BJ (cell line): ENCODE measurements around the gene HPCAL1. TPM values are rescaled to one million over a fixed set of nuclear protein-coding genes. Genes with fewer than 3 reads are reported as not detected.

Experiments used
- CTCF ChIA-PET: fragments of 350-600 bp; formaldehyde crosslinking; extraction: SDS; loops from one replicate; lab custom pipeline; 2021; ENCODE audit warnings: antibody characterized with exemption, inconsistent platforms; lab: Yijun Ruan, JAX
- POLR2A ChIA-PET: fragments of 300-600 bp; sonication (Branson Sonifier 250); formaldehyde crosslinking; extraction: SDS; loops from one replicate; lab custom pipeline; 2021; ENCODE audit warnings: antibody characterized with exemption; lab: Charles Lee
- DNase-seq: peaks from one replicate; pipeline ENCODE4 v3.0.0-alpha.2; 2011; ENCODE audit warnings: low read depth
- H3K27me3 ChIP-seq: 2 replicates; pipeline ENCODE4 v1.6.0; 2011; ENCODE audit warnings: low read length; ENCODE audit not compliant: control insufficient read depth, insufficient read depth
- H3K36me3 ChIP-seq: 2 replicates; pipeline ENCODE4 v1.5.1; 2011; ENCODE audit warnings: low read length; ENCODE audit not compliant: control insufficient read depth, insufficient read depth
- H3K4me3 ChIP-seq: 2 replicates; pipeline ENCODE4 v1.5.1; 2011; ENCODE audit warnings: low read depth, mild to moderate bottlenecking, control low read depth, low read length
- polyA plus RNA-seq: library from polyadenylated mRNA; depleted of rRNA; stranded (reverse); fragments of >200 nt; gene quantifications from 2 replicates; pipeline ENCODE4 v1.2.3, GENCODE V29; 2011
- TF ChIP-seq, protein P1 (sequence below): IDR thresholded peaks from 2 replicates; pipeline ENCODE4 v1.5.1; 2011; ENCODE audit warnings: low read depth, mild to moderate bottlenecking, control low read depth, inconsistent platforms, low read length, moderate library complexity; ENCODE audit not compliant: insufficient read depth

HPCAL1 gene
- polyA plus RNA-seq, 1 experiment: 17.6 TPM

DNA sequence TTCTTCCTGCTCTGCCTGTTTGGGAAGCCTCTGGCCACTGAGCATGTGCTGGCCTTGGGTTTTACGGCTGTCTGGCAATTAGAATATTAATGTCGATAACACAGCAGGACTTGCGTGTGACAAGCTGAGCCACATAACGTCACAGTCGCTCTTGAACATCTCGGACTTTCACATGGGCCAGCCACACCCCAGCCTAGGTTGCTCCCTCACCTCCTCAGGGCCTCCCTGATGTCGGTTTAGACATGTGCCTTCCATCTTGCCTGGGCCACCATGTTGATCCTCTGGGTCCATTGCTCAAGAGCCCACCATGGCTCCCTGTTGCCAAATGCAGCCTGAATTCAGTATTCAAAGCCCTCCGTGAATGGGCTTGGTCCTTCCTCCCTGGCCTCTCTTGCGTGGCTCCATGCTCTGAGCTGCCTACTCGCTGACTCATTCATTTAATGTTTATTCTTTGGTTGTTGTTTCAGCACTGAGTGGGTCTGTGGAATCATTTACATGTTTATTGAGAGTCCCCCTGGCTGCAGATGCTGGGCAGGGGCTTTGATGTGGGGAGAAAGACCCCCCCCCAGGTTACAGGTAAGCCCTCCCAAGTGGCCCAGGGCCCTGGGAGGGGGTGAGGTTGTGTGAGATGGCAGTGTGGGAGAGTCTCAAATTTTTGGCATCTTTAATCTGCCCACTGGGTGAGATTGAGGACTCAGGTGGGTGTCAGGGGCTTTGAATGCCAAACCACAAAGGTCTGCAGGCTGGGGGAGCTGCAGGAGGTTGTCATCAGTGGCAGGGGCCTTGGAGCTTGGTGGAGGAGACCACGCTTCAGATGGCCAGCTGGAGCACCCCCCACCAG is 83.4 kb downstream of the HPCAL1 start:
- ChIA-PET CTCF (interaction anchor here (0.8 to 1.4 kb wide), 3 partner anchors 22 to 289 kb away, joined by 3 to 8 read pairs (median 3); no protein-coding TSS in a partner anchor), POLR2A (no interaction called here)
- no peaks in the 10 kb centered on the region for H3K27me3 ChIP-seq
- TF ChIP-seq, protein P1, sequence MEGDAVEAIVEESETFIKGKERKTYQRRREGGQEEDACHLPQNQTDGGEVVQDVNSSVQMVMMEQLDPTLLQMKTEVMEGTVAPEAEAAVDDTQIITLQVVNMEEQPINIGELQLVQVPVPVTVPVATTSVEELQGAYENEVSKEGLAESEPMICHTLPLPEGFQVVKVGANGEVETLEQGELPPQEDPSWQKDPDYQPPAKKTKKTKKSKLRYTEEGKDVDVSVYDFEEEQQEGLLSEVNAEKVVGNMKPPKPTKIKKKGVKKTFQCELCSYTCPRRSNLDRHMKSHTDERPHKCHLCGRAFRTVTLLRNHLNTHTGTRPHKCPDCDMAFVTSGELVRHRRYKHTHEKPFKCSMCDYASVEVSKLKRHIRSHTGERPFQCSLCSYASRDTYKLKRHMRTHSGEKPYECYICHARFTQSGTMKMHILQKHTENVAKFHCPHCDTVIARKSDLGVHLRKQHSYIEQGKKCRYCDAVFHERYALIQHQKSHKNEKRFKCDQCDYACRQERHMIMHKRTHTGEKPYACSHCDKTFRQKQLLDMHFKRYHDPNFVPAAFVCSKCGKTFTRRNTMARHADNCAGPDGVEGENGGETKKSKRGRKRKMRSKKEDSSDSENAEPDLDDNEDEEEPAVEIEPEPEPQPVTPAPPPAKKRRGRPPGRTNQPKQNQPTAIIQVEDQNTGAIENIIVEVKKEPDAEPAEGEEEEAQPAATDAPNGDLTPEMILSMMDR: no peak
- no peaks in the 10 kb centered on the region for H3K36me3 ChIP-seq
- no peak for DNase-seq
- H3K4me3 ChIP-seq: no peak overlapping the region

DNA sequence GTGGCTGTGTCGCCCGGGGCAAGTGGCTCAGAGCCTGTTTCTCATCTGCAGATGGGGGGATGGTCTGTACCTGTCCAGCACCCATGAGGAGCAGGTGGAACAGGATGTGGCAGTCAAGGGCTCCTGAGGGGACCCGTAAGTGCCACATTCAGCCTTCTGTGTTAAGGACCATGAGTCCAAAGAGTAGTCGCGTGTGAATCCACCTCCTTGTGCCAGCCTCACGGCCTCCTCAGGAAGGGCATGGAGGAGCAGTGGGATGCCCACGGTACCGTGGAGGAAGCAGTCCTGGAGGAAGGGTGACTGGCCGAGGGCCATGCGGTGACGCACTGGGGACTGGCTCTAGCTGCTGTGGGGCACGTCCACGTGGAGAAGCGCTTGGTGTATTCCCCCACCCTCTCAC is 84.3 kb downstream of the HPCAL1 start:
- ChIA-PET CTCF (interaction anchor here (1.4 kb wide), 2 partner anchors 21 to 290 kb away, joined by 3 to 8 read pairs; no protein-coding TSS in a partner anchor), POLR2A (no interaction called here)
- TF ChIP-seq, protein P1: no peak
- no peak for DNase-seq
- Histone ChIP-seq H3K27me3 (no peaks in the 10 kb centered on the region), H3K36me3 (no peaks in the 10 kb centered on the region), H3K4me3 (no peak overlapping the region)

DNA sequence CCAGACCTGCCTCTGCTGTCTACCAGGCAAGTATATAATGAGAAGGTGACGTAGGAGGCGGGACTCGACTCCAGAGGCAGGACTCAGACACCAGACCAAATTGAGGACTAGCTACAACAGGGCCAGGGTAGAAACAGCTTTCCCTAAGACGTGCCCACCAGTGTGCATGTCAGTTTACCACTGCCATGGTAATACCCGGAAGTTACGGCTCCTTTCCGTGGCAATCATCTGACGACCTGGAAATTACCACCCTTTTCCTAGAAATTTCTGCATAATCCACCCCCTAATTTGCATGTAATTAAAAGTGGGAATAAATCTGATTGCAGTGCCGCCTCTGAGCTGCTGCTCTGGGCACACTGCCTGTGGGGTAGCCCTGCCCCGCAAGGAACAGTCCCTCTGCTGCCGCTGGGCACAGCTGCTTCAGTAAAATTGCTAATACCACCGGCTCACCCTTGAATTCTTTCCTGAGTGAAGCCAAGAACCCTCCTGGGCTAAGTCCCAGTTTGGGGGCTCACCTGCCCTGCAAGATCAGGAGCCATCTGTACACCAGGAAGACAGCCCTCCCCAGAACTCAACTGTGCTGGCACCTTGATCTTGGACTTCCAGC is 86.4 kb downstream of the HPCAL1 start:
- Histone ChIP-seq H3K36me3 (no peaks in the 10 kb centered on the region), H3K27me3 (no peaks in the 10 kb centered on the region), H3K4me3 (no peak overlapping the region)
- no peak for DNase-seq
- CTCF ChIA-PET: interaction anchor here (0.6 to 5.7 kb wide), 2 partner anchors 20 to 114 kb away, joined by 3 to 24 read pairs; no protein-coding TSS in a partner anchor
- POLR2A ChIA-PET: no interaction called here
- TF ChIP-seq, protein P1: no peak

DNA sequence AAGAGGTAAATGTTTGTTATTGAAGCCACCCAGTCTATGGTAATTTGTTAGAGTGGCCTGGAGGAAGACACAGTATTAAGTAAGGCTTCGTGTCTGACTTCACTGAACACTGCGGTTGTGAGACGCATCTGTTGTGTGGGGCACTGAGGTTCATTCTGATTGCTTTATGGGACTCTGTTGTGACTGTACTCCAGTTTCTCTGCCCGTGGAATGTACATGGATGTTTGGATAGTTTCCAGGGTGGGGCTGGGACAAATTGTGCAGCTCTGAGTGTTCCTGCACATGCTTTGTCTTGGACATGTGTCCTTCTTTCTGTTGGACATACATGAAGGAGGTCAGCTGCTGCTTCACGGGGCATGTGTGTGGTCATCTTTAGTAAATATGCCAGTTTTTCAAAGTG is 86.9 kb downstream of the HPCAL1 start:
- Histone ChIP-seq H3K36me3 (no peaks in the 10 kb centered on the region), H3K27me3 (no peaks in the 10 kb centered on the region), H3K4me3 (no peak overlapping the region)
- TF ChIP-seq, protein P1: no peak
- CTCF ChIA-PET: interaction anchor here (0.6 to 5.7 kb wide), 4 partner anchors 19 to 115 kb away, joined by 3 to 24 read pairs (median 4); no protein-coding TSS in a partner anchor
- peak; percentile 46 for DNase-seq
- POLR2A ChIA-PET: no interaction called here

DNA sequence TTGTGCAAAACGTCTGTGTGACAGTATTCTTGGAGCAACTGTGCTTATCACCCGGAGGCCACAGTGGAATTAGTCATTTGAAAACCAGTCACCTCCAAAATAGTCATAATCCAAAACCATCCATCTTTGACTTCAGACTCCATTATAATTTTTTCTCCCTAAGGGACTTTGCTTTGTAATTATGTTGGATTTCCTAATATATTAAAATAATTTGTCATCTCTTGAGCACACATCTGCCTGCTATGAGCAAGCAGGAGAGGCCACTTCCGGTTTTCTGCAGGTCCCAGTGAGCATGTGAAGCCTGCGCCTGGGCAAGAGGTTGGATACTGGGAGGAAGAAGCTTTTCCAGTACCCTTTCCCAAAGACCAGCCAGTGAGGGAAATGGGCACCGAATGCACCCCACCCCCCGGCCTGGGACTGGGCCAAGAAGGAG is 87.7 kb downstream of the HPCAL1 start:
- no peak for DNase-seq
- POLR2A ChIA-PET: no interaction called here
- H3K4me3 ChIP-seq: no peak overlapping the region

More for the DNA sequence above, 87.7 kb downstream of the HPCAL1 start:
- TF ChIP-seq, protein P1: no peak
- H3K27me3 ChIP-seq: no peaks in the 10 kb centered on the region
- CTCF ChIA-PET: interaction anchor here (0.8 to 5.7 kb wide), 3 partner anchors 19 to 48 kb away, joined by 3 to 24 read pairs (median 4); no protein-coding TSS in a partner anchor
- no peaks in the 10 kb centered on the region for H3K36me3 ChIP-seq
